WERI-Rb-1 (cell line): ENCODE data around the gene CHI3L1.

ENCODE experiments used
- DNase-seq: peaks from one replicate; pipeline ENCODE4 v3.0.0-alpha.2; 2020
- H3K27ac ChIP-seq: fragments of 250-450 bp; sonication (Bioruptor Pico); 2 replicates; pipeline ENCODE4 v1.5.1; 2020; ENCODE audit warnings: mild to moderate bottlenecking, moderate library complexity
- H3K27me3 ChIP-seq: fragments of 250-450 bp; sonication (Bioruptor Pico); 2 replicates; pipeline ENCODE4 v1.5.1; 2021; ENCODE audit warnings: mild to moderate bottlenecking, low read depth, moderate library complexity; ENCODE audit not compliant: insufficient read depth, severe bottlenecking
- H3K36me3 ChIP-seq: fragments of 250-450 bp; sonication (Bioruptor Pico); 2 replicates; pipeline ENCODE4 v1.5.1; 2020; ENCODE audit warnings: mild to moderate bottlenecking, moderate library complexity
- H3K4me3 ChIP-seq: 2 replicates; pipeline ENCODE4 v1.5.1; 2011; ENCODE audit warnings: low read depth, mild to moderate bottlenecking, control low read depth, low read length
- H3K9me3 ChIP-seq: fragments of 250-450 bp; sonication (Bioruptor Pico); 2 replicates; pipeline ENCODE4 v1.5.1; 2021; ENCODE audit warnings: mild to moderate bottlenecking, moderate library complexity; ENCODE audit not compliant: severe bottlenecking
- CTCF ChIP-seq: IDR thresholded peaks from 2 replicates; pipeline ENCODE4 v1.5.1; 2011; ENCODE audit warnings: low read depth, mild to moderate bottlenecking, control low read depth, inconsistent platforms, low read length

The CHI3L1 gene

GRCh38 chr1:203202431-203203245 lies 16.1 kb upstream of the CHI3L1 start:
- Histone ChIP-seq H3K27me3 (no peaks in the 10 kb centered on the region), H3K36me3 (no peaks in the 10 kb centered on the region), H3K27ac (no peak overlapping the region), H3K9me3 (no peaks in the 10 kb centered on the region), H3K4me3 (no peak overlapping the region)
- no peak for DNase-seq
- no peak for TF ChIP-seq CTCF

- DNase-seq: no peak
- H3K27me3 ChIP-seq: no peaks in the 10 kb centered on the region
- H3K27ac ChIP-seq: no peak overlapping the region
- H3K9me3 ChIP-seq: peaks cover 7% of the 10 kb centered on the region
- H3K36me3 ChIP-seq: no peaks in the 10 kb centered on the region
- no peak overlapping the region for H3K4me3 ChIP-seq
- TF ChIP-seq CTCF: no peak
These were observed 15.2 kb upstream of the CHI3L1 start for GRCh38 chr1:203201516-203202205.

- Histone ChIP-seq H3K36me3 (no peaks in the 10 kb centered on the region), H3K27me3 (no peaks in the 10 kb centered on the region), H3K9me3 (peaks cover 7% of the 10 kb centered on the region), H3K4me3 (no peak overlapping the region), H3K27ac (no peak overlapping the region)
- DNase-seq: no peak
- no peak for TF ChIP-seq CTCF
These were observed 14.4 kb upstream of the CHI3L1 start for GRCh38 chr1:203200916-203201315.

- TF ChIP-seq CTCF: no peak
These were observed 13.5 kb upstream of the CHI3L1 start for GRCh38 chr1:203199816-203200571.

GRCh38 chr1:203199481-203199815 lies 12.9 kb upstream of the CHI3L1 start:
- no peak for DNase-seq
- H3K36me3 ChIP-seq: no peaks in the 10 kb centered on the region
- H3K4me3 ChIP-seq: no peak overlapping the region
- no peaks in the 10 kb centered on the region for H3K27me3 ChIP-seq
- TF ChIP-seq CTCF: no peak
- H3K9me3 ChIP-seq: peaks cover 7% of the 10 kb centered on the region
- H3K27ac ChIP-seq: no peak overlapping the region

More at GRCh38 chr1:203199816-203200571, 13.5 kb upstream of the CHI3L1 start:
- Histone ChIP-seq H3K4me3 (no peak overlapping the region), H3K36me3 (no peaks in the 10 kb centered on the region), H3K27ac (no peak overlapping the region), H3K27me3 (no peaks in the 10 kb centered on the region), H3K9me3 (peaks cover 7% of the 10 kb centered on the region)
- no peak for DNase-seq
